GM19468 (cell line): ENCODE results near the gene AHDC1.
"Not testable (repeated sequence)": the region's sequence is repeated elsewhere in the genome, so short reads cannot be mapped to it uniquely, and the experiment has no call there.

Experiments
- ATAC-seq: cut with Tn5 transposase; IDR thresholded peaks from one replicate; pipeline ENCODE4 v1.9.1; 2021; ENCODE audit warnings: mild to moderate bottlenecking, moderate library complexity, moderate number of reproducible peaks; ENCODE audit not compliant: unreplicated experiment; ENCODE audit errors: extremely low read depth

Gene AHDC1

GRCh38 chr1:27503844-27504587 lies 99.9 kb downstream of the AHDC1 start:
- ATAC-seq: no peak

- no peak for ATAC-seq
These were observed 100.9 kb downstream of the AHDC1 start for GRCh38 chr1:27503033-27503432.

GRCh38 chr1:27501159-27501558 lies 102.8 kb downstream of the AHDC1 start:
- not testable (repeated sequence) for ATAC-seq

- no peak for ATAC-seq
These were observed 104.8 kb downstream of the AHDC1 start for GRCh38 chr1:27499142-27499541.

GRCh38 chr1:27496604-27497155 lies 107.3 kb downstream of the AHDC1 start:
- ATAC-seq: no peak

GRCh38 chr1:27492796-27493195 lies 111.1 kb downstream of the AHDC1 start:
- no peak for ATAC-seq

GRCh38 chr1:27491748-27492700 lies 111.9 kb downstream of the AHDC1 start:
- ATAC-seq: no peak

GRCh38 chr1:27489973-27490741 lies 113.8 kb downstream of the AHDC1 start, which contains the start of gene WASF2:
TSS of gene WASF2 (minus strand) at chr1:27490167. CDS start at chr1:27428890, 61,277 bp downstream.
- peak; percentile 55 for ATAC-seq

GRCh38 chr1:27489501-27489972 lies 114.4 kb downstream of the AHDC1 start:
- ATAC-seq: no peak

- ATAC-seq: no peak
These were observed 115.7 kb downstream of the AHDC1 start for GRCh38 chr1:27487966-27488884.

GRCh38 chr1:27485363-27485762 lies 118.6 kb downstream of the AHDC1 start:
- no peak for ATAC-seq
